Epithelial cell of proximal tubule (primary cell): ENCODE results near the gene MAP7D2. TPM values are rescaled to one million over a fixed set of nuclear protein-coding genes. Genes with fewer than 3 reads are reported as not detected.

Experiments
- DNase-seq: peaks from one replicate; pipeline ENCODE4 v3.0.0-alpha.2; 2011; ENCODE audit warnings: low read depth
- H3K4me3 ChIP-seq: 2 replicates; pipeline ENCODE4 v1.5.1; 2011; ENCODE audit warnings: low read depth, mild to moderate bottlenecking, low read length
- CTCF ChIP-seq: conservative IDR thresholded peaks from 2 replicates; pipeline ENCODE4 v1.5.1; 2012; ENCODE audit warnings: low read depth, mild to moderate bottlenecking, low read length
- total RNA-seq: library from RNA; depleted of rRNA; stranded (reverse); fragments of >200 nt; gene quantifications from 2 replicates; pipeline ENCODE4 v1.2.3, GENCODE V29; 2015

The MAP7D2 gene
- total RNA-seq, 1 donor from 2014 or later = 1.4 TPM

DNA sequence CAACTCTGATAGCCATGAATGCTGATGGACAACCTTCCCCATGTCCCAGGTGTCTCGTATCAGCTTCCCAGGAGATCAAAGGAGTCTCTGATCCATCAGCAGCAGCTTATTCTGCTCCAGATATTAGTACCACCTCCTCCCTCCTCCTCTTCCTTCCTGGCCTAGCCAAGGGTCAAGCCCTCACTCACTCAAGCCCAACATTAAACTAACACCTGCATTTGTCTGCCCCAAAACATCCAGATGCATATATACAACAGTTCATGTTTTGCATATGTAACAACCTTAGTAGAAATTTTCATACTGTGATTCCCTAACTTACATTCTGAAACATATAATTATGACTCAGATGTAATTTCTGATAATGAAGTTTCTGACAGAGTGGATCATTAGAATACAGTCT is 155.8 kb downstream of the MAP7D2 start:
- TF ChIP-seq CTCF = no peak
- DNase-seq = no peak
- H3K4me3 ChIP-seq = no peak overlapping the region

- no peak overlapping the region for H3K4me3 ChIP-seq
- TF ChIP-seq CTCF = no peak
- DNase-seq = no peak
These were observed 157.9 kb downstream of the MAP7D2 start for GRCh38 chrX:19958552-19959486.

DNA sequence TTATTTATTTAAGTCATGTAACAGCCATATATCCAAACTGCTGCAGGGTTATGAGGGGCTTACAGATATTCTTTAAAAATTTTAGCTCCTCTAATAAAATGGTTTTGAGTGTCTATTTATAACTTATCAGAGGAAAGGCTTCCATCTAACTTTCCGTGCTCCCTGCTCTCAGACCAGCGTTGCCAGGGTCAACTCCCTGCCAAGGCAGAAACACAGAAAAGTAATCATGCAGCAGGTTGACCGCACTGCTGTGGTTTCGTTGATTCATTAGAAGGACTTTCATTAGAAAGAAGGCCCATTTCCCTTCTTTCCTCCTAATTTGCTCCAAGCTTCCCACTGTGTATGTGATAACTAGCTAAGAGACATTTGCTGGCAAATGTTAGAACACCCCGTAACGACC is 159.8 kb downstream of the MAP7D2 start:
- H3K4me3 ChIP-seq = no peak overlapping the region
- DNase-seq = no peak
- no peak for TF ChIP-seq CTCF

Other genes starting within 250 kb of the MAP7D2 start
- gene SH3KBP1, start 229.3 kb downstream of the MAP7D2 start, total RNA-seq = 11.9 and 13.8 TPM in 2 replicates
- 1.2 and 1.7 TPM in 2 replicates for gene BCLAF3, start 125.8 kb downstream of the MAP7D2 start, total RNA-seq
- gene EIF1AX, start 24.9 kb upstream of the MAP7D2 start, total RNA-seq = 44.9 and 61.6 TPM in 2 replicates
- 17.2 and 17.5 TPM in 2 replicates for gene RPS6KA3, start 150.0 kb upstream of the MAP7D2 start, total RNA-seq